NCI-H524 (cell line): Measurements from ENCODE around the gene LYZL1.
"Not testable (repeated sequence)": the region's sequence is repeated elsewhere in the genome, so short reads cannot be mapped to it uniquely, and the experiment has no call there.

Experiments used
- DNase-seq, 2 experiments: peaks; one replicate each; lab custom pipeline; 2025; lab: John Stamatoyannopoulos, UW

LYZL1 gene

GRCh38 chr10:29288906-29289305 lies at the start of gene LYZL1:
LYZL1 (plus strand) TSS chr10:29289070; CDS start chr10:29291868, 2,798 bp downstream.
- DNase-seq: not testable (repeated sequence)

GRCh38 chr10:29239569-29240472 lies 49.0 kb upstream of the LYZL1 start:
- no peak for DNase-seq

DNA sequence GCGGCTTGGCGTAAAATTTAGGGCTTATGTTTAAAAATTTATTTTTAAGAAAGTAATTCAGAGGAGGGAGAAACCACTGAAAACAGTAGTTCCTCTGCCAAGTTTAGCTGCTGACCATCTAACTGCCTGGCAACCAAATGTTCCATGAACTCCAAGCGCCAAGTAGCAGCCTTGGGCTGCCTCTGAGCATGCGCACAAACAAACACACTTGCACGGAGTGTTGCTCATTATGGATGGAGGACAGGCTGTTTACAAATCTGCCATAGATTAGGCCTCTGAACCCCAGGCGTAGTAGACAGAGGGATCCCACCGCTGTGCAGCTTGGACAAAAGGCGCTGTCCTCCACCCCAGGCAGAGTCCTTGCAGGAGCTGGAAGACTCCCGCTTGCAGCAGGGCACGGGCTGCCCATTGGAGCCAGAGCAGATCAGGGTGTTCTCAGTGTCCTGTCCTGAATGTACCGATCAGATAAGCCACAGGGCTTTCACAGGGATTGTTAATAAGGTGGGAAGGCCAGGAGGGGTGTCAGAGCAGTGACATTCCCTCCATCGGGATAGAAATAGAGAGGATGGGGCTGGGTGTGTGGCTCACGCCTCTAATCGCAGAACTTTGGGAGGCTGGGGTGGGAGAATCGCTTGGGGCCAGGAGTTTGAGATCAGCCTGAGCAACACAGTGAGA lies 47.7 kb upstream of the LYZL1 start:
- DNase-seq: no peak

DNA sequence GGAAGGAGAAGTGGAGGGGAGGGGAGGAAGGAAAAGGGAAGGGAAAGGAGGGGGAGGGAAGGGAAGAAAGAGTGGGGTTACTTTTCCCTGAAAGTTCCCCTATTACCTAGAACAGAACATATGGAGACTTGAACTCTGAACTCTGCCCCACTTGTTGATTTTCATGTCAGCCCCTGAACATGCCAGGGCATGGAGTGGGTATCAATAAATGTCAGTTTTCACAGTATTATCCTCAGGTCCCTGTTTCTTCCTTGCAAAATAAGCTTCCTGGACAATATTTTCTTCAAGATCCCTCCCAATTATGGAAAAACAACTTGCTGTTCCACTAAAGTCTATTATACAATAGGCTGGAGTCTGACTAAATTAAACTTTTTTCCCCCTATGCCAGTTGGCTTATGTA lies 46.9 kb upstream of the LYZL1 start:
- DNase-seq: no peak

GRCh38 chr10:29243066-29243465 lies 45.8 kb upstream of the LYZL1 start:
- DNase-seq: no peak

GRCh38 chr10:29243750-29244149 lies 45.1 kb upstream of the LYZL1 start:
- DNase-seq: peak; percentile 3 to 7

DNA sequence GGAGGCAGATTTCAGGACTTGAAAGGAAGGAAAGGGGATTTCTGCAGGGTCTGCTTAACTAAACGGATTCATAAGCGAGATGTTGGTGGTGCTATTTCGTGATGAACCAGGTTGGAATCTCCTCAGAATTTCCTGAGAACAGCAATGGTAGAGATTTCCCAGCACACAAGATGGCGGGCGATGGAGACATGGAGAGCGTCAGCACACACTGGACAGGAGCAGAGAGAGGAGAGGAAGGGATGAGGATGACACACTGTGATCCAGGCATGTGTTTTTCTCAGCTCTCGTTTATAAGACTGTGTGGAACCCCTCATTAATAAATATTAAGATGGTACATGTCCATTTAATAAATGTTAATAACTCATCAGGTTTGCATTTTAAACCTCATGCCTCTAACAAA lies 43.9 kb upstream of the LYZL1 start:
- no peak for DNase-seq

- no peak for DNase-seq
Observed at GRCh38 chr10:29245476-29245875, 43.4 kb upstream of the LYZL1 start.

DNA sequence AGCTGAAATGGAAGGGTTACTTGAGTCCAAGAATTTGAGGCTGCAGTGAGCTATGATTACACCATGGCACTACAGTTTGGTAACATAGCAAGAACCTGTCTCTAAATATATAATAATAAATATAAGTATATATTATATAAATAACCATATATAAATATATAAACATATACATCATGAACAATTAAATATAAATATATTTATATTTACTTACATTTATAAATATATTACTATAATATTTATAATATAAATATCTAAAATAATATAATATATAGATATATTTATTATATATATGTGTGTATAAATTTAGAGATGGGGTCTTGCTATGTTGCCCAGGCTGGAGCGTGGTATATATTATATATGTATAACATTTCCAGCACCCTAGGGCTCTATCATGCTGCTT lies 42.4 kb upstream of the LYZL1 start:
- no peak for DNase-seq

DNA sequence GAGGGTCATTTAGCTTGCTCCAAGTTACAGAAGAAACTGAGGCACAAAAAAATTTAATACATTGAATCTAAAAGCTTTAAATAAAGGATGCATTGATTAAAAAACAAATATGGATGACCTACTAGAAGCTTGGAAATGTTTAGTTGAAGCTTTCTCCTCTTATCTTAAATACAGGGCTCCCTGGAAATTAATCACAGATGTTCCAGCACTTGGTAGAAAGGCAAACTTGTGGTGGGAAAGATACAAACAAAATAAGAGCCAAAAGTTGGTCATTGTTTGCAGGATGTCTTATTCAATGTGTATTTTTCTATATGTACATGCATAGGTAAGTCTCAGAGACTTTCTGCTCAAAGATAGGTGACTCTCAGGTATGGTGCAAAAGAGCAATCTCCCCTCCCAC lies 40.7 kb upstream of the LYZL1 start:
- no peak for DNase-seq

GRCh38 chr10:29249018-29249417 lies 39.9 kb upstream of the LYZL1 start:
- DNase-seq: no peak

GRCh38 chr10:29250066-29250465 lies 38.8 kb upstream of the LYZL1 start:
- no peak for DNase-seq

DNA sequence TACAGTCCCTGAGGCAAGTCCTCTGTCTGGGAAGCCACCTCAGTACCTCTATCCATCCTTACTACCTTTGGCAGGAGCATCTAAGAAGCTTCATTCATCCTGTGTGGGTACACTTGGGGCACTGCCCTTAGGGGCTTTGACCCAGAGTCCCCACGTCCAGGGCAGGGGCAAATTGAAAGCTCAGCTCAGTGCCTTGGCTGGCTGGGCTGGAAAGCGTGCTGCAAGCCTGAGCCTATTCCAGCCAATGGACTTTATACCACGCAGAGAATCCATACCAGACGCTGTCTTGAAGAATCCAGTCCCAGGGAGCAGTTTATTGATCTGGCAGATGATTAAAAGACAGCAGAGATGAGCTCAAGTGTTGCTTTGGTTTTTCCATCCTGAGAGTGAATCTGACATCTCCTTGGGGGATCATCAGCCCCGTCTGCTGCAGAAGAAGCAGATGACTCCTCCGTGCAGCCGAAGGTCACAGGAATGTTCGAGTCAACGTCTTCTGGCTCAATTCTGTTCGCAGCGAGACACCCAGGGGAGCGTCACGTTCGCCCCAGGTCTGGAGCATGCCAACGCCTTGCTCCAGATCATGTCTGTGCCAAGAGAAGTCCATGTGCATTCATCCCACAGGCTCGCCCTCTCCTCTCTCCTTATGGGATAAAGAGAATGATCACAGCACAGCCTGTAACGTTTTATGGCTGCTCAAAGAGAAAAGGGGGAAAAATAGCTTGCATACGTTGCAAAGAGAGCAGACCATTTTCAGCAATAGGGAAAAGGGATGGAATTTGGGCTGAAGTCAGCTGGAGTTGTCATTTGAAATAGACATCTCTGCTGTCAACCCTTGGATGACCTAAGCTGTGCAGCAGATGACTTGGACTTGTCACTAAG lies 35.8 kb upstream of the LYZL1 start:
- DNase-seq: no peak

- DNase-seq: no peak
Observed at GRCh38 chr10:29253690-29254029, 35.2 kb upstream of the LYZL1 start.

DNA sequence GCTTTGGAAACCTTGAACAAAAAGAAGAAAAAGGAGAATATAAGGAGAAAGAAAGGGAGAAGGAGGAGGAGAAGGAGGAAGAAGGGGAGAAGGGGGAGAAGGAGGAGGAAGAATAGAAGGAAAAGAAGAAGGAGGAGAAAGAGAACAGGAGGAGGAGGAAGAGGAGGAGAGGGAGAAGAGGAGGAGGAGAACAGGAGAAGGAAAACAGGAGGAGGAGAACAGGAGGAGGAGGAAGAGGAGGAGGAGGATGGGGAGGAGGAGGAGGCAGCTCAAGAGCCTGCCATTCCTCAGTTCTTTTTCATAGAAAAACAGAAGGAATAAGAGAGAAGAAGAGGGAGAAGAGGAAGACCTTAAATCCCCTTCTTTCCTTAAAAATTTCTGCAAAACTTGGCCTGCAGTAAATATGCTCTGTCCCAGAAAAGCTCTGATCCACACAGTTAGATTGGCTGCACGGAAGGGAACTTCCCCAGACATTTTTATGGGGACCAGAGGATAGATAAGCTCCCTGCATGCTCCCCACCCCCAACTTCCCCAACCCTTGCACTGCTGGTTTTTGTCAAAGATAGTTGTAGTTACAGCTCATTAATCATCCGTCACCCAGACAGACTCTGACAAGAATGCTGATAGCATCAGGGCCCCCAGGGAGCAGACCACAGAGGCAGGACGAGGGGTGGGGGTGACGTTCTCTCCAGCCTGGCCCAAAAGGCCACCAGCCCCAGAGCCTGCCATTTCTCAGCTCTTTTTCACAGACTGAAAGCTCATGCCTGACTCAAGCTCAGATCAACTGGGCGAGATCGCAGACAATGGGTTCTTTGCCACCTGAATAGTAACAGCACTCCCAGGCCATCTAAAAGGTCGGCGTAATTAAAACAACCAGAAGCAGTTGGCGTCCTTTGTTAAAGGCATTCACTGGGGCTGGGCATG lies 34.5 kb upstream of the LYZL1 start:
- DNase-seq: no peak

GRCh38 chr10:29255104-29255503 lies 33.8 kb upstream of the LYZL1 start:
- no peak for DNase-seq

GRCh38 chr10:29256019-29256418 lies 32.9 kb upstream of the LYZL1 start:
- no peak for DNase-seq

- DNase-seq: no peak
Observed at GRCh38 chr10:29256586-29256985, 32.3 kb upstream of the LYZL1 start.

DNA sequence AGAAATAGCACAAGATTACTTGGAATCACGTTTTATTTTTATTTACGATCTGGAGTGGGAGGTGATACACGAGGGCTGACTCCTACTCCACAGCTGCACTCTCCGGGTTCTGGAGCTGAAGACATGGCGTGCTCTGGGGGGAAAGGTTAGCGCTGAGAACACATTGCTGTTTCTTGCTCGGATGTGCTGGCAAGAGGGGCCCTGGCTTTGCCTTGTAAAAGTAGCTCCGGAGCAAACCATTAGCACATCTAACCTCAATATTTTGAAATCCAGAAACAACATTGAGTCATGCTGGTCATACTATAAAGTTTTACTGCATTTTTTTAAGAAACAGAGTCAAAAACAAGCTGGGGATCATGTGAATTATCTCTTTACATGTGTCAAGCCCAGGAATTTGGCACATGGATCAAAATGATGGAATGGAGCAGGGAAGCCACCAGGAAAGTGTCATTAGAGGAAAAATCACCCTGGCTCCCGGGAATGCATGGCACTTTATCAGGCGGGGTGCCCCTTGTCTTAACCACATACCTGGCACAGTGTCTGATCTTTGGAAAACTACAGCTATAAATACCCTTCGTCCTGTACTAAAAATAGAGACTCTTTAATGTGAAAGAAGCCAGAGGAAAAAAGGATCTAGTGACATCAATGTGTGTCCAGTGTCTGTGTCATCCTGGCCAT lies 31.6 kb upstream of the LYZL1 start:
- DNase-seq: no peak

DNA sequence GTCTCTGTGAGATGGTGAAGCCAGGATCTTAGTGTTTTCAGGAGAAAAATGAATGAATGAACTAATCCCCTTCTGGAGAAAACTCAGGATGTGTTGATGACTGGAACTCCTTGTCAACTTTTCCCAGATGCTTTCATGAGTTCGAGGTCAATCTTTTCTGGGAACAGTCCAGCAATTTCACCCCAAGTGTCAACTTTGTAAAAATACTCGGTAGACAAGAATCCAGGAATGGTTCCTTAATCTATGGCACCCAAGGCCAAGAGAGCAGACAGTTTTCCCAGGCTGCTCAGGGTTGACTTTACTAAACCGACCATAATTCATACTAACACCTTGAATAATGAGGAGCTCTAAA lies 31.1 kb upstream of the LYZL1 start:
- no peak for DNase-seq

GRCh38 chr10:29259498-29259897 lies 29.4 kb upstream of the LYZL1 start:
- DNase-seq: no peak
